Spleen (tissue), 11 donors: ENCODE results near the gene PPP2R5C. TPM values are rescaled to one million over a fixed set of nuclear protein-coding genes. Genes with fewer than 3 reads are reported as not detected.
A peak's percentile ranks its signal among the peaks of the same experiment; 100 is the strongest.

Source experiments
- DNase-seq: peaks from one replicate; pipeline ENCODE4 v3.0.0-alpha.2; 2020
- H3K27ac ChIP-seq, 8 donors: fragments of 200-600 bp; sonication (generic) in 7 of 8; 1 replicate in 4 of 8; 2 replicates in 4 of 8; pipeline versions ENCODE4 v1.5.0 to v1.8.0; 2016 to 2021; ENCODE audit warnings: inconsistent platforms in 4 of 8, mild to moderate bottlenecking in 4 of 8, moderate library complexity in 1 of 8
- H3K27me3 ChIP-seq, 7 donors: fragments of 200-600 bp; sonication (generic) in 6 of 7; replicated peaks in 1 of 7; 1 replicate in 4 of 7; 2 replicates in 3 of 7; pipeline versions ENCODE4 v1.5.0 to v1.8.0; 2016 to 2021; ENCODE audit warnings: inconsistent platforms in 3 of 7, mild to moderate bottlenecking in 1 of 7
- H3K36me3 ChIP-seq, 6 donors: fragments of 200-600 bp; sonication (generic) in 5 of 6; 1 replicate in 4 of 6; 2 replicates in 2 of 6; pipeline versions ENCODE4 v1.5.0 to v1.8.0; 2016 to 2021; ENCODE audit warnings: inconsistent platforms in 2 of 6
- H3K4me1 ChIP-seq, 6 donors: fragments of 200-600 bp; sonication (generic) in 5 of 6; 1 replicate in 3 of 6; 2 replicates in 3 of 6; pipeline versions ENCODE4 v1.5.0 to v1.8.0; 2016 to 2021; ENCODE audit warnings: inconsistent platforms in 3 of 6
- H3K4me3 ChIP-seq, 8 donors: fragments of 200-600 bp; sonication (generic) in 7 of 8; 1 replicate in 4 of 8; 2 replicates in 4 of 8; pipeline versions ENCODE4 v1.5.0 to v1.8.0; 2016 to 2021; ENCODE audit warnings: inconsistent platforms in 4 of 8, mild to moderate bottlenecking in 4 of 8, moderate library complexity in 2 of 8
- H3K9me3 ChIP-seq, 8 donors: fragments of 200-600 bp; sonication (generic) in 7 of 8; 1 replicate in 4 of 8; 2 replicates in 4 of 8; pipeline versions ENCODE4 v1.5.0 to v1.8.0; 2016 to 2021; ENCODE audit warnings: inconsistent platforms in 4 of 8
- POLR2A ChIP-seq, 3 donors: fragments of 450-650 bp; IDR thresholded peaks; one replicate each; pipeline ENCODE4 v1.5.1; 2017; ENCODE audit warnings: antibody characterized with exemption in 3 of 3, mild to moderate bottlenecking in 1 of 3
- POLR2AphosphoS5 ChIP-seq, 3 donors: sonication (generic); formaldehyde crosslinking; IDR thresholded peaks; one replicate each; pipeline ENCODE4 v1.5.1; 2017; ENCODE audit warnings: antibody characterized with exemption in 3 of 3
- WGBS, 5 donors: extraction: QIAGEN DNeasy Blood & Tissue Kit in 3 of 5; methylation state at CpG; one replicate each; pipeline versions ENCODE4 v1.1.5 to v1.1.7; 2013 to 2018; 5-methylcytosine and 5-hydroxymethylcytosine counted together
- intact Hi-C: fragments of 100-400 bp; cut with DNase I; formaldehyde crosslinking; loops from one replicate; pipeline ENCODE4 v1.15.0; 2023; ENCODE audit warnings: low total_unique reads
- polyA plus RNA-seq, 3 donors: library from polyadenylated mRNA; stranded (reverse); fragments of 200-250 nt; gene quantifications; one replicate each; pipeline ENCODE4 v1.2.1, GENCODE V29; 2013
- total RNA-seq, 7 donors: library from RNA; depleted of rRNA in 3 of 7; stranded (reverse); fragments of >200 nt in 3 of 7; fragmentation: NEBNext Ultra II Directional in 4 of 7; extraction: Animal tissue kit (Norgen Biotek cat#: 25700) in 4 of 7; gene quantifications; one replicate each; pipeline versions ENCODE4 v1.1.0 to v1.2.1, GENCODE V29; 2016 to 2021
- TF ChIP-seq, protein P1 (sequence below), 11 experiments: fragments of 200-600 bp in 7 of 11; fragments of 450-650 bp in 4 of 11; sonication (generic) in 4 of 11; IDR thresholded peaks in 8 of 11; conservative IDR thresholded peaks in 3 of 11; 1 replicate in 7 of 11; 2 replicates in 4 of 11; pipeline versions ENCODE4 v1.4.0 to v1.8.0; 2016 to 2021; ENCODE audit warnings: antibody characterized with exemption in 11 of 11, inconsistent platforms in 4 of 11, mild to moderate bottlenecking in 1 of 11
- donor health status: healthy with polysubstance abuse.
- donor health status: DM: no; HTN: no; CAD: no; lungs with moderate emphysema.
- donor health status: DM: no; HTN: no; CAD: no.
- donor health status: Bipolar disorder and iron deficiency.
- donor health status: healthy.
- donor health status: DM: no; HTN: no; CAD: no.
- donor health status: DM: yes; HTN: yes; CAD: no.

Gene PPP2R5C
- total and polyA plus RNA-seq, 10 donors = 80.8 to 322 (median 198) TPM

DNA sequence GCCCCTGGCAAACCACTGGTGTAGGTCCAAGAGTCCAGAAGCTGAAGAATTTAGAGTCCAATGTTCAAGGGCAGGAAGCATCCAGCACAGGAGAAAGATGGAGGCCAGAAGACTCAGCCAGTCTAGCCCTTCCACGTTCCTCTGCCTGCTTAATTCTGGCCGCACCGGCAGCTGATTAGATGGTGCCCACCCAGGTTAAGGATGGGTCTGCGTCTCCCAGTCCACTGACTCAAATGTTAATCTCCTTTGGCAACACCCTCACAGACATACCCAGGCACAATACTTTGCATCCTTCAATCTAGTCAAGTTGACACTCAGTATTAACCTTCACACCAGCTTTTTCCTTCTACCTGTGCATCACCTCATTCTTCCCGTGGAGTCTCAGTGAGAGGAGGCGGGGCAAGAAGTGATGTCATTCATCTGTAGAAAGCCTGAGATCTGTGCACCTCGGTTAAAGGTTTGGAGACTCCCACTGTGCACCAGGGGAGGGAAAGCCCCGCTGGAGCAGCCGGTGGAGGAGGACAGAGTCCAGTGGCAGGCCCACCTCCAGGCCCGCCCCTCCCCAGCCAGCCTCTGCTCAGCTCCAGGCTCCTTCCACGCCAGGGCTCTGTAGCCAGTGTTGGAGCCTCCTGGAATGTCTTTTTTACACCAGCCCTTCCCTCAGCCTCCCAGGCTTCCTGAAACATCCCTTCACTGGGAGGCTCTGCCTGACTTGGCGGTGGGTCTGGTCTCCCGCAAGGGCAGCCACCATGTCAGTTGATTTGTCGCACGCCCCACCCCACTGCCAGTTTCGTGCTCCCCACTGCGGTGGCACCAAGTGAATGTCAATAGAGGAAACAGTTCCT is 122.8 kb downstream of the PPP2R5C start:
- WGBS, 5 donors = 95 to 98% (median 98%) methylated on average over 17 of the region's 17 CpGs
- TF ChIP-seq POLR2AphosphoS5 (IDR thresholded peaks at IDR 0.05) (no peak), POLR2A (IDR thresholded peaks at IDR 0.05) (no peak)
- TF ChIP-seq, protein P1, sequence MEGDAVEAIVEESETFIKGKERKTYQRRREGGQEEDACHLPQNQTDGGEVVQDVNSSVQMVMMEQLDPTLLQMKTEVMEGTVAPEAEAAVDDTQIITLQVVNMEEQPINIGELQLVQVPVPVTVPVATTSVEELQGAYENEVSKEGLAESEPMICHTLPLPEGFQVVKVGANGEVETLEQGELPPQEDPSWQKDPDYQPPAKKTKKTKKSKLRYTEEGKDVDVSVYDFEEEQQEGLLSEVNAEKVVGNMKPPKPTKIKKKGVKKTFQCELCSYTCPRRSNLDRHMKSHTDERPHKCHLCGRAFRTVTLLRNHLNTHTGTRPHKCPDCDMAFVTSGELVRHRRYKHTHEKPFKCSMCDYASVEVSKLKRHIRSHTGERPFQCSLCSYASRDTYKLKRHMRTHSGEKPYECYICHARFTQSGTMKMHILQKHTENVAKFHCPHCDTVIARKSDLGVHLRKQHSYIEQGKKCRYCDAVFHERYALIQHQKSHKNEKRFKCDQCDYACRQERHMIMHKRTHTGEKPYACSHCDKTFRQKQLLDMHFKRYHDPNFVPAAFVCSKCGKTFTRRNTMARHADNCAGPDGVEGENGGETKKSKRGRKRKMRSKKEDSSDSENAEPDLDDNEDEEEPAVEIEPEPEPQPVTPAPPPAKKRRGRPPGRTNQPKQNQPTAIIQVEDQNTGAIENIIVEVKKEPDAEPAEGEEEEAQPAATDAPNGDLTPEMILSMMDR (IDR thresholded peaks at IDR 0.05 in 8 of 11, conservative IDR thresholded peaks at IDR 0.05 in 3 of 11) = no peak
- peaks cover 0 to 97% (median 69%) of the 10 kb centered on the region in 6 donors for H3K36me3 ChIP-seq
- peaks cover 0 to 7% (median 0%) of the 10 kb centered on the region in 8 donors for H3K9me3 ChIP-seq
- peaks cover 0 to 18% (median 9%) of the 10 kb centered on the region in 6 donors for H3K4me1 ChIP-seq
- H3K27ac ChIP-seq = no peak overlapping the region
- peak; percentile 49 for DNase-seq
- H3K4me3 ChIP-seq = no peak overlapping the region
- no peaks in the 10 kb centered on the region for H3K27me3 ChIP-seq
- intact Hi-C loops = no loop called here

DNA sequence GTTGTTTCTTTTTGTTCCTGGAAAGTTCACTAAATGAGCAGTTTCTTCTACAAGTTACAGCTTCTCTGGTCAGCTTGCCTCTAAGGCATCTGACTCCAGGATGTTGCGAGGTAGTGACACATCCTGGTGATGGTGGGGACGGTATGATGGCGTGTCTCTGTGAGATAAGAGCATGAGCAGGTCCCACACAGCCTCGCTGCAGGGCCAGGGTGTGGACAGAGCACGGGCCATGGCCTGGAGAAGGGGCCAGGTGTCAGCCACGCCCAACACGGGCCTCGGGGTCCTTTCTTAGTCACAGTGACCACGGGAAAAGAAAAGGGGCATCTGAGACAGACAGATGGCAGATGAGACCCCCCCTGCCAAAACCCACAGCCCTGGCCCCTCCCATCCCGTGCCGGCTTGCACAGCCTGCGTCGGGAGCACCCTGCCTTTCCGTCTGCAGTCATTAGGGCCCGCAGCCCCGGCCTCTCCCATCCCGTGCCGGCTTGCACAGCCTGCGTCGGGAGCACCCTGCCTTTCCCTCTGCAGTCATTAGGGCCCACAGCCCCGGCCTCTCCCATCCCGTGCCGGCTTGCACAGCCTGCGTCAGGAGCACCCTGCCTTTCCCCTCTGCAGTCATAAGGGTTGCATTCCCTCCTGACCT is 123.5 kb downstream of the PPP2R5C start:
- Histone ChIP-seq H3K4me1 (peaks cover 0 to 10% (median 2%) of the 10 kb centered on the region in 6 donors), H3K36me3 (peaks cover 0 to 98% (median 70%) of the 10 kb centered on the region in 6 donors), H3K27me3 (no peaks in the 10 kb centered on the region), H3K27ac (no peak overlapping the region), H3K4me3 (no peak overlapping the region), H3K9me3 (peaks cover 0 to 7% (median 0%) of the 10 kb centered on the region in 8 donors)
- 95 to 97% (median 97%) methylated on average over 23 to 24 of the region's 24 CpGs for WGBS, 5 donors
- TF ChIP-seq POLR2AphosphoS5 (IDR thresholded peaks at IDR 0.05) = peak in 2 of 3 donors; percentile 30 to 41
- TF ChIP-seq, protein P1 (IDR thresholded peaks at IDR 0.05 in 8 of 11, conservative IDR thresholded peaks at IDR 0.05 in 3 of 11) = no peak
- TF ChIP-seq POLR2A (IDR thresholded peaks at IDR 0.05) = no peak
- intact Hi-C loops = no loop called here
- peak; percentile 72 for DNase-seq

DNA sequence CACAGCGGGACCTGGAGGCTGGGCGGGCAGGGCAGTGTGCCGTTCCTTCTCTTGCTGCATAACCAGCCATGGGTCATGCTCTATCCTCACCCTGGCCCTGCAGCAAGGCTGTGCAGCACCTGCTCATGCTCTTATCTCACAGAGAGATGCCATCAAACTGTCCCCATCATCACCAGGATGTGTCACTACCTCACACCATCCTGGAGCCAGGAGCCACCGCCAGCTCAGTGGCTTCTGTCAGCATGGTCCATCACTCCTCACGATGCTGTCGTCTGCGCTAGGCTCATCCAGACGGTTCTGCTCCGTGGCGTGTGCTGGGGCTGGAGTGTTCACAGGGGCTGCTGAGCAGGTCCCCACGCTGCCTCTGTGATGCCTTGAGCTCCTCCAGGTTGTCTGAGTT is 125.7 kb downstream of the PPP2R5C start:
- 95 to 98% (median 97%) methylated on average over 10 to 11 of the region's 11 CpGs for WGBS, 5 donors
- no peaks in the 10 kb centered on the region for H3K27me3 ChIP-seq
- TF ChIP-seq, protein P1 (IDR thresholded peaks at IDR 0.05 in 8 of 11, conservative IDR thresholded peaks at IDR 0.05 in 3 of 11) = no peak
- peak; percentile 36 to 64 (median 40) for TF ChIP-seq POLR2AphosphoS5 (IDR thresholded peaks at IDR 0.05)
- TF ChIP-seq POLR2A (IDR thresholded peaks at IDR 0.05) = no peak
- peak overlapping the region in 1 of 8 donors; percentile 27 for H3K27ac ChIP-seq
- intact Hi-C loops = no loop called here
- no peak overlapping the region for H3K4me3 ChIP-seq
- peaks cover 0 to 100% (median 86%) of the 10 kb centered on the region in 6 donors for H3K36me3 ChIP-seq
- no peaks in the 10 kb centered on the region for H3K4me1 ChIP-seq
- peaks cover 0 to 7% (median 0%) of the 10 kb centered on the region in 8 donors for H3K9me3 ChIP-seq
- peak; percentile 53 for DNase-seq

DNA sequence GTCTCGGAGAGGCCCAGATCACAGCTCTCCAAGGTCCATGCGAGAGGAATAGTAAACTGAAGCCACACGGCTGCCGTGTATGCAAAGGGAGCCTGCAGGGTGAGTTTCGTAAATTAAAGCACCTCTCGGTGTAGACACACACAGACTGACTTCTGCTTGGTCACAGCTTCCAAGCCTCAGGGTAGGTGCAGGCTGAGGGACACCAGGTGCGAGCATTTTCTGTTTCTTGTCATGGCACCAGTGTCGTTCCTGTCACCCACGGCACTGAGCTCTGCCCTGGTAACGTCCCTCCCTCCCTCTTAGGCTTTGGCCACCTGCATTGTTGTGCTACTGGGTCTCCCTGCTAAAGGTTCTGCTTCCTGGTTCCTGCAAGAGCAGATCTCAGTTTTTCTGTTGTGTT is 126.7 kb downstream of the PPP2R5C start:
- TF ChIP-seq POLR2A (IDR thresholded peaks at IDR 0.05) = no peak
- TF ChIP-seq, protein P1 (IDR thresholded peaks at IDR 0.05 in 8 of 11, conservative IDR thresholded peaks at IDR 0.05 in 3 of 11) = no peak
- peak in 2 of 3 donors; percentile 32 to 35 for TF ChIP-seq POLR2AphosphoS5 (IDR thresholded peaks at IDR 0.05)
- Histone ChIP-seq H3K9me3 (peaks cover 0 to 7% (median 0%) of the 10 kb centered on the region in 8 donors), H3K27me3 (no peaks in the 10 kb centered on the region), H3K4me1 (no peaks in the 10 kb centered on the region), H3K4me3 (no peak overlapping the region), H3K36me3 (peaks cover 0 to 100% (median 87%) of the 10 kb centered on the region in 6 donors), H3K27ac (no peak overlapping the region)
- DNase-seq = peak; percentile 15
- intact Hi-C loops = no loop called here
- 92 to 94% (median 93%) methylated on average over 10 of the region's 10 CpGs for WGBS, 5 donors
